ENCODE results near the gene GRIK4.

Gene GRIK4

GRCh38 chr11:120819437-120820365 lies 308.2 kb downstream of the GRIK4 start:
- no peak for DNase-seq

- DNase-seq = no peak
These were observed 311.6 kb downstream of the GRIK4 start for GRCh38 chr11:120823159-120823558.

DNA sequence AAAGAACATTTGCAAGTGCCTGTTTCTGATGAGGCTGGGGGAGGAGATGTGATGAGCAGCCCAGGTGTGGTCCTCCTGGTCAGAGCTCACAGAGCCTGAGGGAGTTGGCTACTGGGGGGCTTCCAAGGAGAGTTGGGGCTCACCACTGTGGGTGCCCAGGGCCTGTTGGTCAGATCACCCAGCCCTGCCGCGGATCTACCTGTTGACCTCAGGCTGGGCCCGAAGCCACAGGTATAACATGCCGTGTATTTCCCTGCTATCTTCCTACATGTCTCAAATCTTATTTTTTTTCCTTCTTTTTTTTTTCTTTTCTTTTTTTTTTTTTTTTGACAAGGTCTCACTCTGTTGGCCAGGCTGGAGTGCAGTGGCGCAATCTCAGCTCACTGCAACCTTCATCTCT lies 312.7 kb downstream of the GRIK4 start:
- no peak for DNase-seq

- DNase-seq = no peak
These were observed 315.6 kb downstream of the GRIK4 start for GRCh38 chr11:120827198-120827597.

- DNase-seq = no peak
These were observed 316.3 kb downstream of the GRIK4 start for GRCh38 chr11:120827820-120828219.

GRCh38 chr11:120828847-120829246 lies 317.3 kb downstream of the GRIK4 start:
- DNase-seq = no peak

DNA sequence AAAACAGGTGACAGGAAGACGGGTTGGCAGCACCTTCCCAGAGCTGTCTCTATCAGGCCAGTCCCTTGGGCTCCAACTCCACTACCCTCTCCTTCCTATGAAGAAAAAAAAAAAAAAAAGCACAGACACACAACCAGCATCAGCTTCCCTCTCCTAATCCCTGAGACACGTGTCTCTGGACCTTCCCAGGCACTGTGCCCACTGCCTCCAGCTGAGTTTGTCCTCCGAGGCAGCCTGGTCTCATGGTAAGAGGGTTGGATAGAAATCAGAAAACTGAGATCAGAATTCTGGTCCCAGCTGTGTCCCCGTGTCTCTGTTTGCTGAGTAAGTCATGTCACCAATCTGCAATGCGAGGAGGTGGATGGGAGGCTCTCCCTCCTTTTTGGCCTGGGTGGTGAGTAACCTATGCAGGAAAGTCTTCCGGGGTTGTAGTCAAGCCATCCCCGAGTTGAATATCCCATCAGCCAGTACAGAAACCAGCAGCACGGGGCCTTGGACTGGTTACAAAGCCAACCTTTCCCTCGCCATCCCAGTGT lies 318.6 kb downstream of the GRIK4 start:
- DNase-seq = peak; percentile 12

GRCh38 chr11:120832481-120833238 lies 321.1 kb downstream of the GRIK4 start:
- no peak for DNase-seq

DNA sequence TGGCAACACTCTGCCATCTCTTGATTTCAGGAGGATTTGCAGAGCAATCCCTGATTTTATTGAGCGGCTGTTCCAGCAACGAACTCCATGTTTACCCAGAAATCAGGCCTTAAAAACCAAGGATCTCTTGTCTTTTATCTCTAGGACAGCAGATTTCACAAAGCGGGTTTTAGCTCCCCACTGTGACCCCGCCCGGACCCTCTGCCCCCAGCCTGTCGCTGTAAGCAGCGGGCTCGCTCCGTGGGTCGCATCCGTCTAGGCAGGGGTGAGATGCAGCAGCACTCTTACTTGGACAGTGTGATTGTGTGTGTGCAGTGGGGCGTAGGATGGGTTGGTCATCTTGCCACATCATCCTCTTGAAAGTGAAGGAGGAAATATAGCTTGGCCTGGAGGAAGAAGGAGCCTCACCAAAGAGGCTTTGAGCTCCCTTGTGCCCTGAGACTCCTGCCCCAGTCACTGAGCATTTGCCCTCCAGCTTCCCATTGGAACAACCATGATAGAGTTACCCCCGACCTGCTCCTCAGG lies 323.2 kb downstream of the GRIK4 start:
- DNase-seq = no peak

DNA sequence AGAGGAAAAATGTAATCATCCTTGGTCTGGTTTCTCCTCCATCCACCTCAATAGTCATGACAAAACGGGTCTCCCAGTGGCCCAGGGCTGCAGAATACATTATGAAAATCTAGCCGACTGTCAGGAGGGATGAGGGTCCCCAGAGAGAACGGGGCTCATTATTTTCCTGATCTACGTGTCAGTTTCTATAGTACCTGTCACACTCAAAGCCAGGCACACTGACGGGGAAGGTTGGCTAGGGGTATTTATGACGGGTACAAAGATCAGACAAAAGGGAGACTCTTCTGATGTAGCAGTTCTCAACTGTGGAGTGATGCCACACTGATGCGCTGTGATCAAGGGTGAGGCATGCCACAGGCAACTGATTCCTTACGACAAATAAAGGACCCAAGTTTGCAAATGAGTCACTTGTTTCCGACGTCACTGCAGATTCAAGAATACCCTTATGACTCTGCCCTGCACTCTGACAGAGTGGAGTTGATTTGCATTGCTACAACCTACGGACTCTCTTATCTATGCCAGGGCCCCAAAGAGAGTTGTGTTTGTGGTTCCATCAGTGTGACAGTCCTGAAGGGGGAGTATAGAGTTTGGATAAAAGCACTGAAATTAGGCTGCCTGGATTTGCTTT lies 324.2 kb downstream of the GRIK4 start:
- DNase-seq = no peak

- no peak for DNase-seq
These were observed 326.1 kb downstream of the GRIK4 start for GRCh38 chr11:120837696-120838095.

DNA sequence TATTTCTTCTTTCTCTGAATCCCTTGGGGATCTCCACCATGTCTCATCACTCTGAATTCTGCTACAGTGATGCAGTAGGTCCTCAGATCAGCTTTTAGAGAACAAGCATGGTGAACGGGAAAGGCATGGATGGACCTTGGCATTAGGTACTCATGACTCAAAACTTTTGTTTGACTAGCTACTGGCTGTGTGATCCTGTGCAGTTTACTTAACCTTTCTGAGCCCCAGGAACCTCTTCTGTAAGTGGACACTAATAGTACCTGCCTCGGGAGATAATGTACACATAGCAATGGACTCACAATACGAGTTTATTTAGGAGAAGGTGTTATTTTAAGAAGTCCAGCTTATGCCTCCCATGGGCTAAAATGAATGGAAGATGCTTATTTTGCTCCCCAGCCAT lies 327.7 kb downstream of the GRIK4 start:
- no peak for DNase-seq

- no peak for DNase-seq
These were observed 328.4 kb downstream of the GRIK4 start for GRCh38 chr11:120839846-120840402.

DNA sequence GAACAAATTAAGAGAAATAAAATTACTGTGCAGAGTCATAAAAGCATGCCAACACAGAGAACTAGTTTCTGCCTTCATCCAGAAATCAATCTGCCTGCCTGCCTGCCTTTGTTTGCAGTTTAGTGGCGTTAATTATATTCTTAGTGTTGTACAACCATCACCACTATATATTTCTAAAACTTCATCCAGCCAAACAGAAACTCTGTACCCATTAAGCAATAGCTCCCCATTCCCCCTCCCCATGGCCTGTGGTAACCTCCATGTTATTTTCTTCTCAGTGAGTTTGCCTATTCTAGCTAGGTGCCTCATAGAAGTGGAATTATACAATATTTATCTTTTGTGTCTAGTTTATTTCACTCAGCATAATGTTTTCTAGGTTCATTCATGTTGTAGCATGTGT lies 329.1 kb downstream of the GRIK4 start:
- DNase-seq = no peak

- no peak for DNase-seq
These were observed 329.5 kb downstream of the GRIK4 start for GRCh38 chr11:120841074-120841473.

GRCh38 chr11:120842195-120842594 lies 330.6 kb downstream of the GRIK4 start:
- no peak for DNase-seq

- no peak for DNase-seq
These were observed 341.9 kb downstream of the GRIK4 start for GRCh38 chr11:120853435-120853834.

DNA sequence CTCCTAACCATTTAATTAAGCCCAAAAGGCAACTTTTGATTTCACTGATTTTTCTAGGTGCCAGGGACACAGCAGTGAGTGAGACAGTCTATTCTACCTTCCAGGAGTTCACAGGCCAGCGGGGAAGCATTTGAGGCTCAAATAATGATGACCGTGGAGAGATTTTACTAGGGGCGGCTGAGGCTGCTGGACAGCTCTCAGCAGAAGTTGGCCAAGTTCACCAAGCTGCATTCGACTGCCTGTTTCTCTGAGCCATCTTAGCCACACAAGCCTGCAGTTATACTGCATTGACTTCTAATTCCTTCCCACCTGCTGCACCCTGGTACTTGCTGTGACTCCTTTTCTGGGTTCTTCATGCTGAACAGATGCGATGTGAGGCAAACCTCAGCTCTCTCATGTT lies 343.4 kb downstream of the GRIK4 start:
- DNase-seq = no peak

GRCh38 chr11:120857508-120857907 lies 346.0 kb downstream of the GRIK4 start:
- no peak for DNase-seq

DNA sequence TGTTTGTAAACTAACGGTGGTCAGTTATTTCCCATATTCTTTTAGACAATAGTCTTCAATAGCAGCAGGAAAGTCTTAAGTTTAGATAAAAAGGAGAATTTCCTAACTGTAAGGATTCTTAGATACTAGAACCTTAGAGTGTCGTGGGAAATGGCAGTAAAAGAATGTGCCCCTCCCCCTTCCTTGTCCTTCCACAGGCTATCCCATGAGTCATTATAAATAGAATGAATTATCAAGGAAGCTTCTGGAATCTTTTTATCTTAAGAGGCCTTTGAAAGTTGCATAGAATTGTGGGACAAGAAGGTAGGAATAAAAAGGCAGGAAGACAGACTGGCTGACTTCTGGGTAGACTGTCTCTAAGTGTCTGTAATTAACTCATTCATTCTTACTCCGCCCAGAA lies 347.2 kb downstream of the GRIK4 start:
- DNase-seq = no peak

GRCh38 chr11:120859552-120860295 lies 348.2 kb downstream of the GRIK4 start:
- no peak for DNase-seq

DNA sequence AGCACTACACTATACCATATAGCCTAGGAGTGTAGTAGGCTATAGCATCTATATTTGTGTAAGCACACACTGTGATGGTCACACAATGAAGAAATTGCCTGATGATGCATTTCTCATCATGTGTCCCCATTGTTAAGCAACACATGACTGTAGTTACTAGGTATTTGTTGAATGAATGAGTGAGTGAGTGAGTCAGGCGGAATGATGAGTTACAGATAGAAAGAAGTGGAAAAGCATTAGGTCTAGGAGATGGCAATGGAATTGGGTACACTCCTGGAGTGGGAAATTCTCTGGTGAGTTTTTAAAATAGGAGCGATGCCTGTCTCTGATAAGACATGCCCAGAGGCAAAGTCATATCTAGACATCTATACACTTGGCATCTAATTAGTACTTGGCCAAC lies 351.8 kb downstream of the GRIK4 start:
- no peak for DNase-seq

Data from NCI-H1694 treated with DMSO at 0.1 percent for 48 hours (cell line).